Ascending aorta (tissue), 2 donors: ENCODE results near the gene TAS1R3. TPM values are rescaled to one million over a fixed set of nuclear protein-coding genes. Genes with fewer than 3 reads are reported as not detected.
A peak's percentile ranks its signal among the peaks of the same experiment; 100 is the strongest.

Source experiments
- DNase-seq, 2 donors: peaks; one replicate each; pipeline ENCODE4 v3.0.0-alpha.2; 2019; ENCODE audit warnings: low spot score in 2 of 2
- H3K27ac ChIP-seq, 2 donors: fragments of 200-600 bp; sonication (generic); one replicate each; pipeline ENCODE4 v1.5.1; 2016 to 2017; ENCODE audit warnings: mild to moderate bottlenecking in 1 of 2
- H3K27me3 ChIP-seq: fragments of 200-600 bp; sonication (generic); one replicate; pipeline ENCODE4 v1.5.1; 2017
- H3K36me3 ChIP-seq, 2 donors: fragments of 200-600 bp; sonication (generic); one replicate each; pipeline ENCODE4 v1.5.1; 2016
- H3K4me1 ChIP-seq, 2 donors: fragments of 200-600 bp; sonication (generic); one replicate each; pipeline ENCODE4 v1.5.1; 2016 to 2017; ENCODE audit warnings: mild to moderate bottlenecking in 1 of 2
- H3K4me3 ChIP-seq, 2 donors: fragments of 200-600 bp; sonication (generic); one replicate each; pipeline ENCODE4 v1.5.1; 2016 to 2017; ENCODE audit warnings: mild to moderate bottlenecking in 1 of 2
- H3K9me3 ChIP-seq, 2 donors: fragments of 200-600 bp; sonication (generic); one replicate each; pipeline ENCODE4 v1.5.1; 2016
- CTCF ChIP-seq, 3 experiments: fragments of 200-600 bp in 2 of 3; fragments of 450-650 bp in 1 of 3; sonication (generic) in 2 of 3; IDR thresholded peaks; one replicate each; pipeline ENCODE4 v1.5.1; 2016 to 2019; ENCODE audit warnings: antibody characterized with exemption in 3 of 3, mild to moderate bottlenecking in 1 of 3, moderate library complexity in 1 of 3
- intact Hi-C: fragments of 100-400 bp; cut with DNase I; formaldehyde crosslinking; loops from one replicate; pipeline ENCODE4 v1.15.1; 2023
- total RNA-seq: library from RNA; depleted of rRNA; stranded (reverse); fragments of >200 nt; gene quantifications from one replicate; pipeline ENCODE4 v1.1.0, GENCODE V29; 2016

Gene TAS1R3
- total RNA-seq, 1 donor from 2014 or later = 2.7 TPM

GRCh38 chr1:1374929-1375662 is 44.0 kb downstream of the TAS1R3 start, which contains the start of gene AURKAIP1:
AURKAIP1 (minus strand) TSS chr1:1375207; CDS start chr1:1374756, 451 bp downstream.
- Histone ChIP-seq H3K4me3 (peak within 1 kb of the TSS; percentile 93 to 100), H3K27me3 (no peaks in the 10 kb centered on the region), H3K4me1 (peaks cover 23 to 26% of the 10 kb centered on the region in 2 donors), H3K9me3 (no peaks in the 10 kb centered on the region), H3K36me3 (peaks cover 7 to 9% of the 10 kb centered on the region in 2 donors), H3K27ac (peak within 1 kb of the TSS; percentile 97 to 98)
- DNase-seq = peak; percentile 96 to 99
- peak in 2 of 3 experiments; percentile 10 to 32 for TF ChIP-seq CTCF (IDR thresholded peaks at IDR 0.05)
- intact Hi-C loops = loop anchor here (1.0 to 2.0 kb wide), 7 partner anchors 16 to 143 kb away; partner anchors contain the start of genes B3GALT6, CCNL2, DVL1 and MRPL20

GRCh38 chr1:1376551-1377226 is 45.6 kb downstream of the TAS1R3 start:
- no peak for DNase-seq
- H3K9me3 ChIP-seq = no peaks in the 10 kb centered on the region
- no peak for TF ChIP-seq CTCF (IDR thresholded peaks at IDR 0.05)
- H3K27ac ChIP-seq = peak overlapping the region; percentile 97 to 98
- H3K4me1 ChIP-seq = peaks cover 22 to 23% of the 10 kb centered on the region in 2 donors
- intact Hi-C loops = no loop called here
- H3K27me3 ChIP-seq = no peaks in the 10 kb centered on the region
- H3K36me3 ChIP-seq = peaks cover 10 to 12% of the 10 kb centered on the region in 2 donors
- no peak overlapping the region for H3K4me3 ChIP-seq

- Histone ChIP-seq H3K27me3 (no peaks in the 10 kb centered on the region), H3K4me1 (peaks cover 16 to 18% of the 10 kb centered on the region in 2 donors), H3K36me3 (peaks cover 12% of the 10 kb centered on the region in 2 donors), H3K4me3 (no peak overlapping the region), H3K9me3 (no peaks in the 10 kb centered on the region), H3K27ac (no peak overlapping the region)
- no peak for TF ChIP-seq CTCF (IDR thresholded peaks at IDR 0.05)
- DNase-seq = no peak
- intact Hi-C loops = no loop called here
Observed at GRCh38 chr1:1377540-1378205, 46.6 kb downstream of the TAS1R3 start.

- no peak overlapping the region for H3K27ac ChIP-seq
- peaks cover 1 to 2% of the 10 kb centered on the region in 2 donors for H3K4me1 ChIP-seq
- intact Hi-C loops = no loop called here
- no peak for TF ChIP-seq CTCF (IDR thresholded peaks at IDR 0.05)
- H3K4me3 ChIP-seq = no peak overlapping the region
- no peaks in the 10 kb centered on the region for H3K9me3 ChIP-seq
- no peak for DNase-seq
- peaks cover 14 to 15% of the 10 kb centered on the region in 2 donors for H3K36me3 ChIP-seq
- H3K27me3 ChIP-seq = no peaks in the 10 kb centered on the region
Observed at GRCh38 chr1:1380860-1381259, 49.8 kb downstream of the TAS1R3 start.

GRCh38 chr1:1381294-1381693 is 50.2 kb downstream of the TAS1R3 start:
- TF ChIP-seq CTCF (IDR thresholded peaks at IDR 0.05) = no peak
- H3K4me1 ChIP-seq = no peaks in the 10 kb centered on the region
- H3K27ac ChIP-seq = no peak overlapping the region
- H3K9me3 ChIP-seq = no peaks in the 10 kb centered on the region
- peaks cover 19% of the 10 kb centered on the region in 2 donors for H3K36me3 ChIP-seq
- no peaks in the 10 kb centered on the region for H3K27me3 ChIP-seq
- no peak for DNase-seq
- intact Hi-C loops = no loop called here
- no peak overlapping the region for H3K4me3 ChIP-seq

Other genes with a start within 250 kb of the TAS1R3 start
- gene C1orf159, start 215.2 kb upstream of the TAS1R3 start, total RNA-seq = 23.7 TPM
- not detected for gene TTLL10, start 157.4 kb upstream of the TAS1R3 start, total RNA-seq
- not detected for gene TNFRSF18, start 124.7 kb upstream of the TAS1R3 start, total RNA-seq
- gene TNFRSF4, start 117.1 kb upstream of the TAS1R3 start, total RNA-seq = 4.8 TPM
- gene SDF4, start 99.3 kb upstream of the TAS1R3 start, total RNA-seq = 223 TPM
- 94.9 TPM for gene B3GALT6, start 99.0 kb upstream of the TAS1R3 start, total RNA-seq
- gene C1QTNF12, start 84.6 kb upstream of the TAS1R3 start, total RNA-seq = not detected
- 25.2 TPM for gene UBE2J2, start 57.4 kb upstream of the TAS1R3 start, total RNA-seq
- gene SCNN1D, start 50.8 kb upstream of the TAS1R3 start, total RNA-seq = 0.32 TPM
- gene ACAP3, start 23.4 kb upstream of the TAS1R3 start, total RNA-seq = 105 TPM
- gene PUSL1, start 22.7 kb upstream of the TAS1R3 start, total RNA-seq = 28.3 TPM
- 214 TPM for gene INTS11, start 6.6 kb upstream of the TAS1R3 start, total RNA-seq
- gene CPTP, start 6.5 kb upstream of the TAS1R3 start, total RNA-seq = 71.3 TPM
- gene DVL1, start 18.1 kb downstream of the TAS1R3 start, total RNA-seq = 66.7 TPM
- gene MXRA8, start 27.3 kb downstream of the TAS1R3 start, total RNA-seq = 345 TPM
- 247 TPM for gene AURKAIP1, start 43.9 kb downstream of the TAS1R3 start, total RNA-seq
- 150 TPM for gene CCNL2, start 68.1 kb downstream of the TAS1R3 start, total RNA-seq
- gene MRPL20, start 76.0 kb downstream of the TAS1R3 start, total RNA-seq = 63.4 TPM
- gene ANKRD65, start 90.0 kb downstream of the TAS1R3 start, total RNA-seq = 12.5 TPM
- 79.0 TPM for gene VWA1, start 104.4 kb downstream of the TAS1R3 start, total RNA-seq
- not detected for gene ATAD3C, start 118.4 kb downstream of the TAS1R3 start, total RNA-seq
- gene ATAD3B, start 140.5 kb downstream of the TAS1R3 start, total RNA-seq = 14.2 TPM
- 46.3 TPM for gene ATAD3A, start 180.9 kb downstream of the TAS1R3 start, total RNA-seq
- not detected for gene TMEM240, start 209.3 kb downstream of the TAS1R3 start, total RNA-seq
- gene SSU72, start 243.6 kb downstream of the TAS1R3 start, total RNA-seq = 50.1 TPM